HepG2 (cell line): ENCODE measurements around the gene F7. TPM values are rescaled to one million over a fixed set of nuclear protein-coding genes. Genes with fewer than 3 reads are reported as not detected.

Experiments
- ATAC-seq: fragments of 200-7000 bp; cut with Tn5 transposase; 3 replicates; pipeline ENCODE4 v1.9.1; 2020; ENCODE audit warnings: mild to moderate bottlenecking, moderate library complexity
- BruUV-seq: library from RNA; stranded (reverse); fragments of 400-500 nt; replicated peaks from 2 replicates; lab custom pipeline; 2021; lab: Mats Ljungman, UMichigan
- CTCF ChIA-PET: fragments of 300-600 bp; formaldehyde crosslinking; extraction: SDS; loops from one replicate; lab custom pipeline; 2021; ENCODE audit warnings: low total read pairs, inconsistent platforms, low intra/inter-chr PET ratio; lab: Yijun Ruan, JAX
- POLR2A ChIA-PET: fragments of 350-600 bp; sonication (Branson Sonifier 250); formaldehyde crosslinking; loops from one replicate; lab custom pipeline; 2020; ENCODE audit warnings: antibody characterized with exemption, inconsistent platforms; lab: Yijun Ruan, JAX
- DNase-seq: peaks from one replicate; pipeline ENCODE4 v3.0.0-alpha.2; 2015; ENCODE audit warnings: low spot score
- FAIRE-seq: peaks from 3 replicates; lab custom pipeline; 2011; peaks lifted over from hg19 to GRCh38; lab: Jason Lieb, UNC
- H2AFZ ChIP-seq: one replicate; pipeline ENCODE4 v1.6.1; 2011; ENCODE audit warnings: low read length, inconsistent platforms
- H3K27ac ChIP-seq: fragments of 300-600 bp; 3 replicates; pipeline ENCODE4 v1.8.0; 2011; ENCODE audit warnings: mixed run types, mild to moderate bottlenecking, mixed read lengths, low read length, inconsistent platforms; ENCODE audit not compliant: insufficient read depth; ENCODE audit errors: extremely low read length
- H3K27me3 ChIP-seq, 2 experiments: fragments of 200-600 bp in 1 of 2; 2 replicates in 1 of 2; 3 replicates in 1 of 2; pipeline versions ENCODE4 v1.6.0 to v1.8.0; 2011; ENCODE audit warnings: low read length in 2 of 2, mild to moderate bottlenecking in 2 of 2, moderate library complexity in 2 of 2, inconsistent platforms in 1 of 2; ENCODE audit not compliant: insufficient read depth in 2 of 2, control insufficient read depth in 1 of 2
- H3K36me3 ChIP-seq, 2 experiments: fragments of 200-600 bp in 1 of 2; replicated peaks in 1 of 2; 2 replicates in 1 of 2; 3 replicates in 1 of 2; pipeline versions ENCODE4 v1.5.1 to v1.8.0; 2011; ENCODE audit warnings: low read length in 2 of 2, inconsistent platforms in 1 of 2; ENCODE audit not compliant: insufficient read depth in 2 of 2, control insufficient read depth in 1 of 2
- H3K4me1 ChIP-seq: 2 replicates; pipeline ENCODE4 v1.5.1; 2012; ENCODE audit warnings: low read length, inconsistent platforms; ENCODE audit not compliant: insufficient read depth
- H3K4me2 ChIP-seq: 2 replicates; pipeline ENCODE4 v1.6.0; 2011; ENCODE audit warnings: low read depth, low read length, inconsistent platforms
- H3K4me3 ChIP-seq, 3 experiments: fragments of 200-600 bp in 1 of 3; sonication (generic), shearing (Covaris generic) in 1 of 3; replicated peaks in 1 of 3; 2 replicates each; pipeline ENCODE4 v1.5.1; 2011 to 2016; ENCODE audit warnings: low read length in 3 of 3, inconsistent platforms in 2 of 3, low read depth in 2 of 3, mild to moderate bottlenecking in 2 of 3, control low read depth in 1 of 3, mixed read lengths in 1 of 3; ENCODE audit not compliant: insufficient read depth in 1 of 3
- H3K79me2 ChIP-seq: one replicate; pipeline ENCODE4 v1.6.1; 2011; ENCODE audit warnings: low read length, inconsistent platforms; ENCODE audit not compliant: insufficient read depth
- H3K9ac ChIP-seq: 2 replicates; pipeline ENCODE4 v1.6.0; 2011; ENCODE audit warnings: mild to moderate bottlenecking, low read depth, low read length, inconsistent platforms; ENCODE audit not compliant: insufficient read depth
- H3K9me3 ChIP-seq: 2 replicates; pipeline ENCODE4 v1.5.1; 2012; ENCODE audit warnings: mild to moderate bottlenecking, low read length
- H4K20me1 ChIP-seq: 2 replicates; pipeline ENCODE4 v1.6.0; 2011; ENCODE audit warnings: inconsistent platforms, mild to moderate bottlenecking, low read length, moderate library complexity; ENCODE audit not compliant: insufficient read depth
- ATF2 ChIP-seq: sonication (generic); formaldehyde crosslinking; IDR thresholded peaks from 2 replicates; pipeline ENCODE4 v1.4.0; 2020; ENCODE audit warnings: missing genetic modification reagents
- CC2D1A ChIP-seq: sonication (generic); formaldehyde crosslinking; IDR thresholded peaks from 2 replicates; pipeline ENCODE4 v1.8.1; 2023; ENCODE audit warnings: mild to moderate bottlenecking, missing genetic modification reagents
- CCDC6 ChIP-seq: sonication (generic); formaldehyde crosslinking; IDR thresholded peaks from 2 replicates; pipeline ENCODE4 v1.8.1; 2022; ENCODE audit warnings: mild to moderate bottlenecking, missing genetic modification reagents, moderate library complexity
- ESRRA ChIP-seq: sonication (generic); formaldehyde crosslinking; IDR thresholded peaks from 2 replicates; pipeline ENCODE4 v1.5.1; 2020; ENCODE audit warnings: mild to moderate bottlenecking, low read depth, missing genetic modification reagents
- HOXA9 ChIP-seq: sonication (generic); formaldehyde crosslinking; IDR thresholded peaks from 2 replicates; pipeline ENCODE4 v1.8.1; 2022; ENCODE audit warnings: missing genetic modification reagents, mild to moderate bottlenecking, moderate library complexity, borderline replicate concordance
- MAFG ChIP-seq: sonication (generic); formaldehyde crosslinking; IDR thresholded peaks from 2 replicates; pipeline ENCODE4 v1.5.1; 2020; ENCODE audit warnings: mild to moderate bottlenecking, missing genetic modification reagents
- MYC ChIP-seq: sonication (generic); formaldehyde crosslinking; IDR thresholded peaks from 2 replicates; pipeline ENCODE4 v1.9.0; 2021; ENCODE audit warnings: missing genetic modification reagents, borderline replicate concordance
- NCOA1 ChIP-seq: sonication (generic); formaldehyde crosslinking; IDR thresholded peaks from 2 replicates; pipeline ENCODE4 v1.9.0; 2021; ENCODE audit warnings: missing genetic modification reagents
- NFATC3 ChIP-seq: sonication (generic); formaldehyde crosslinking; IDR thresholded peaks from 2 replicates; pipeline ENCODE4 v1.5.1; 2020; ENCODE audit warnings: mild to moderate bottlenecking, missing genetic modification reagents
- ZBTB40 ChIP-seq, 2 experiments: fragments of 450-650 bp in 1 of 2; sonication (generic) in 1 of 2; formaldehyde crosslinking in 1 of 2; IDR thresholded peaks; 2 replicates each; pipeline versions ENCODE4 v1.6.1 to v1.8.0; 2016 to 2022; ENCODE audit warnings: antibody characterized with exemption in 1 of 2, mild to moderate bottlenecking in 1 of 2, missing genetic modification reagents in 1 of 2
- ZBTB42 ChIP-seq: sonication (generic); formaldehyde crosslinking; IDR thresholded peaks from 2 replicates; pipeline ENCODE4 v1.5.0; 2020; ENCODE audit warnings: mild to moderate bottlenecking, missing genetic modification reagents
- ZNF282 ChIP-seq: fragments of 450-650 bp; IDR thresholded peaks from 2 replicates; pipeline ENCODE4 v1.6.1; 2018; ENCODE audit not compliant: partially characterized antibody
- WGBS: methylation state at CpG from one replicate; pipeline ENCODE4 v1.1.6; 2017; ENCODE audit warnings: low lambda C conversion rate; 5-methylcytosine and 5-hydroxymethylcytosine counted together
- in situ Hi-C: cut with HindIII; loops from 2 replicates; pipeline ENCODE4 v1.10.0; 2017; ENCODE audit warnings: low pct_unique_long_range_greater_than_20kb; ENCODE audit not compliant: extremely low pct_ligation_motif_present
- intact Hi-C: fragments of 100-400 bp; cut with micrococcal nuclease; formaldehyde crosslinking; loops from one replicate; pipeline ENCODE4 v1.10.0; 2022; ENCODE audit not compliant: unreplicated experiment
- polyA plus RNA-seq, 8 experiments: library from polyadenylated mRNA; depleted of rRNA in 3 of 8; stranded (reverse) in 7 of 8; unstranded in 1 of 8; fragments of >200 nt; fragmentation: Illumina TruSeq in 4 of 8; extraction: Trizol in 4 of 8; gene quantifications; 2 replicates each; pipeline versions ENCODE4 v1.2.1 to v1.2.3, GENCODE V29; 2011 to 2016; ENCODE audit warnings: low read depth in 4 of 8, missing spikeins in 1 of 8, mixed read lengths in 1 of 8; ENCODE audit not compliant: insufficient read depth in 1 of 8
- total RNA-seq, 5 experiments: library from RNA; depleted of rRNA; stranded (reverse); fragments of >200 nt; fragmentation: Illumina TruSeq; extraction: Trizol; gene quantifications; 2 replicates each; pipeline ENCODE4 v1.2.3, GENCODE V29; 2016; ENCODE audit warnings: low read depth in 1 of 5

F7 gene
- total and polyA plus RNA-seq, 2 of the 13 experiments (the other 11 are each of a cell fraction or from before 2014, with no cell fraction given) = 12.6 to 26.5 TPM

- TF ChIP-seq NFATC3 (CRISPR knock-in tag) (no peak), MAFG (CRISPR knock-in tag) (no peak)
- TF ChIP-seq, all 625 proteins: peak for 4
These were observed 54.1 kb downstream of the F7 start (continued) for GRCh38 chr13:113159701-113160100.

- WGBS = 96% methylated on average over 10 of the region's 12 CpGs
- Histone ChIP-seq H3K9me3 (0 out of 2 replicates have a peak, but pooled peaks cover under 1% of the 10 kb centered on the region), H3K79me2 (no peaks in the 10 kb centered on the region), H3K4me3 (no peak overlapping the region), H3K4me2 (no peak overlapping the region), H3K27me3 (no peaks in the 10 kb centered on the region), H3K4me1 (peaks cover 44% of the 10 kb centered on the region), H4K20me1 (no peaks in the 10 kb centered on the region), H3K36me3 (no peaks in the 10 kb centered on the region), H2AFZ (no peak overlapping the region), H3K9ac (no peak overlapping the region), H3K27ac (no peak overlapping the region)
- TF ChIP-seq ZBTB42 (CRISPR knock-in tag) (no peak), NCOA1 (no peak), ZBTB40 (IDR thresholded peaks at IDR 0.05) (no peak), ZBTB40 (CRISPR knock-in tag; IDR thresholded peaks at IDR 0.05) (no peak), NFATC3 (CRISPR knock-in tag) (no peak), CCDC6 (CRISPR knock-in tag) (no peak), ESRRA (CRISPR knock-in tag) (no peak), CC2D1A (CRISPR knock-in tag) (no peak), MYC (CRISPR knock-in tag) (no peak), HOXA9 (CRISPR knock-in tag) (no peak), ATF2 (no peak), ZNF282 (no peak)
- intact Hi-C loops = no loop called here
- ChIA-PET CTCF (no interaction called here), POLR2A (interaction anchor here (1.1 kb wide), 1 partner anchor 9 kb away, joined by 3 read pairs; no protein-coding TSS in a partner anchor)
- FAIRE-seq = no peak
- ATAC-seq = no peak
- in situ Hi-C loops = no loop called here
- no TSS peak for BruUV-seq
- DNase-seq = no peak
These were observed 55.4 kb downstream of the F7 start for GRCh38 chr13:113160983-113161382.
